GM12878 (cell line): Measurements from ENCODE around the gene RRP12. TPM values are rescaled to one million over a fixed set of nuclear protein-coding genes. Genes with fewer than 3 reads are reported as not detected.

Source experiments
- ATAC-seq: fragments of 200-7000 bp; cut with Tn5 transposase; 3 replicates; pipeline ENCODE4 v1.9.1; 2020; ENCODE audit warnings: mild to moderate bottlenecking, moderate library complexity
- BruUV-seq: library from RNA; stranded (reverse); fragments of 400-500 nt; replicated peaks from 2 replicates; lab custom pipeline; 2021; lab: Mats Ljungman, UMichigan
- CTCF ChIA-PET: fragments of 300-600 bp; sonication (Branson Sonifier 250); formaldehyde crosslinking; extraction: SDS; loops from one replicate; lab custom pipeline; 2021; ENCODE audit warnings: inconsistent platforms; lab: Yijun Ruan, JAX
- POLR2A ChIA-PET: fragments of 350-600 bp; formaldehyde crosslinking; extraction: SDS; loops from one replicate; lab custom pipeline; 2021; ENCODE audit warnings: inconsistent platforms; lab: Charles Lee
- RAD21 ChIA-PET: fragments of 300-600 bp; sonication (Branson Sonifier 250); formaldehyde crosslinking; loops from one replicate; lab custom pipeline; 2023; ENCODE audit warnings: antibody characterized with exemption; ENCODE audit not compliant: unreplicated experiment; lab: Charles Lee
- SMC1A ChIA-PET: fragments of 300-600 bp; sonication (Branson Sonifier 250); formaldehyde crosslinking; loops from one replicate; lab custom pipeline; 2023; ENCODE audit not compliant: unreplicated experiment, uncharacterized antibody; lab: Charles Lee
- DNase-seq: peaks from one replicate; pipeline ENCODE4 v3.0.0-alpha.2; 2011; ENCODE audit warnings: low read depth, low spot score
- FAIRE-seq: peaks from 3 replicates; lab custom pipeline; 2011; peaks lifted over from hg19 to GRCh38; lab: Jason Lieb, UNC
- H2AFZ ChIP-seq: 2 replicates; pipeline ENCODE4 v1.6.0; 2011; ENCODE audit warnings: low read depth, low read length, control low read depth; ENCODE audit not compliant: control insufficient read depth
- H3K27ac ChIP-seq: 2 replicates; pipeline ENCODE4 v1.5.1; 2011; ENCODE audit warnings: control low read depth; ENCODE audit not compliant: control insufficient read depth, insufficient read depth
- H3K27me3 ChIP-seq, 2 experiments: replicated peaks in 1 of 2; 2 replicates each; pipeline versions ENCODE4 v1.6.0 to v1.6.1; 2011; ENCODE audit warnings: low read length in 1 of 2; ENCODE audit not compliant: control insufficient read depth in 2 of 2, insufficient read depth in 2 of 2
- H3K36me3 ChIP-seq, 2 experiments: 2 replicates each; pipeline ENCODE4 v1.5.1; 2011; ENCODE audit warnings: low read length in 1 of 2; ENCODE audit not compliant: control insufficient read depth in 2 of 2, insufficient read depth in 2 of 2
- H3K4me1 ChIP-seq: 2 replicates; pipeline ENCODE4 v1.6.1; 2011; ENCODE audit warnings: mild to moderate bottlenecking, low read length, moderate library complexity, mixed read lengths; ENCODE audit not compliant: control insufficient read depth, insufficient read depth
- H3K4me2 ChIP-seq: 2 replicates; pipeline ENCODE4 v1.6.0; 2011; ENCODE audit warnings: control low read depth; ENCODE audit not compliant: control insufficient read depth, insufficient read depth
- H3K4me3 ChIP-seq: fragments of 200-600 bp; sonication (generic); 2 replicates; pipeline ENCODE4 v1.5.1; 2016
- H3K79me2 ChIP-seq: 2 replicates; pipeline ENCODE4 v1.6.0; 2011; ENCODE audit warnings: low read length; ENCODE audit not compliant: control insufficient read depth, insufficient read depth
- H3K9ac ChIP-seq: 2 replicates; pipeline ENCODE4 v1.8.0; 2011; ENCODE audit warnings: low read length, control low read depth, mixed read lengths; ENCODE audit not compliant: control insufficient read depth, insufficient read depth
- H3K9me3 ChIP-seq: replicated peaks from 3 replicates; pipeline ENCODE4 v1.5.1; 2011; ENCODE audit warnings: mild to moderate bottlenecking, low read length; ENCODE audit not compliant: control insufficient read depth, insufficient read depth
- H4K20me1 ChIP-seq: 2 replicates; pipeline ENCODE4 v1.6.0; 2011; ENCODE audit not compliant: control insufficient read depth, insufficient read depth
- CBFB ChIP-seq: IDR thresholded peaks from 2 replicates; pipeline ENCODE4 v1.6.1; 2016; ENCODE audit warnings: antibody characterized with exemption, low read depth
- CHD2 ChIP-seq: IDR thresholded peaks from 2 replicates; pipeline ENCODE4 v1.6.1; 2011; ENCODE audit warnings: low read depth, low read length, improper control_type of control experiment, borderline replicate concordance
- DPF2 ChIP-seq: fragments of 450-650 bp; IDR thresholded peaks from 2 replicates; pipeline ENCODE4 v1.6.1; 2017; ENCODE audit warnings: mild to moderate bottlenecking
- EZH2 ChIP-seq: IDR thresholded peaks from 2 replicates; pipeline ENCODE4 v1.6.1; 2012; ENCODE audit warnings: low read depth, mild to moderate bottlenecking, control low read depth, inconsistent platforms, low read length, borderline replicate concordance; ENCODE audit not compliant: control insufficient read depth
- IKZF1 ChIP-seq: fragments of 450-650 bp; conservative IDR thresholded peaks from 2 replicates; pipeline ENCODE4 v1.6.1; 2017; ENCODE audit warnings: antibody characterized with exemption, mild to moderate bottlenecking
- NRF1 ChIP-seq: conservative IDR thresholded peaks from 2 replicates; pipeline ENCODE4 v1.6.1; 2011; ENCODE audit warnings: mild to moderate bottlenecking, low read depth, low read length, improper control_type of control experiment
- RUNX3 ChIP-seq: IDR thresholded peaks from 2 replicates; pipeline ENCODE4 v1.6.1; 2012; ENCODE audit warnings: low read length, inconsistent platforms
- SMC3 ChIP-seq: IDR thresholded peaks from 2 replicates; pipeline ENCODE4 v1.6.1; 2011; ENCODE audit warnings: low read length, improper control_type of control experiment, borderline replicate concordance
- SUPT20H ChIP-seq: IDR thresholded peaks from 2 replicates; pipeline ENCODE4 v1.6.1; 2011; ENCODE audit warnings: low read depth, mild to moderate bottlenecking, low read length, moderate library complexity, borderline replicate concordance; ENCODE audit not compliant: control insufficient read depth
- TAF1 ChIP-seq: IDR thresholded peaks from 2 replicates; pipeline ENCODE4 v1.6.1; 2011; ENCODE audit warnings: mild to moderate bottlenecking, low read depth, low read length, borderline replicate concordance
- ZBED1 ChIP-seq: IDR thresholded peaks from 2 replicates; pipeline ENCODE4 v1.6.1; 2016; ENCODE audit warnings: borderline replicate concordance
- ZNF24 ChIP-seq: fragments of 450-650 bp; IDR thresholded peaks from 2 replicates; pipeline ENCODE4 v1.6.1; 2017; ENCODE audit warnings: antibody characterized with exemption, mild to moderate bottlenecking
- ZNF384 ChIP-seq: IDR thresholded peaks from 2 replicates; pipeline ENCODE4 v1.6.1; 2012; ENCODE audit warnings: low read depth, mild to moderate bottlenecking, low read length, improper control_type of control experiment, borderline replicate concordance
- WGBS: methylation state at CpG from one replicate; pipeline ENCODE4 v1.1.6; 2016; ENCODE audit warnings: low lambda C conversion rate; ENCODE audit not compliant: insufficient replicate concordance, insufficient coverage; ENCODE audit errors: missing lambda C conversion rate; 5-methylcytosine and 5-hydroxymethylcytosine counted together
- in situ Hi-C: fragments of 300-500 bp; cut with MboI; formaldehyde crosslinking; loops from 9 replicates; pipeline ENCODE4 v1.14.3; 2018; ENCODE audit warnings: mixed read lengths
- intact Hi-C: fragments of 100-400 bp; cut with micrococcal nuclease; formaldehyde crosslinking; loops from one replicate; pipeline ENCODE4 v1.14.2; 2022; ENCODE audit not compliant: unreplicated experiment
- polyA plus RNA-seq, 11 experiments: library from polyadenylated mRNA; depleted of rRNA in 4 of 11; unstranded in 6 of 11; stranded (reverse) in 5 of 11; fragments of >200 nt; fragmentation: Nextera tagmentation in 4 of 11; fragmentation: Illumina TruSeq in 1 of 11; extraction: Ambion mirVana in 4 of 11; extraction: Trizol in 1 of 11; gene quantifications; 1 replicate in 1 of 11; 2 replicates in 10 of 11; pipeline versions ENCODE4 v1.2.1 to v1.2.3, GENCODE V29; 2011 to 2016; ENCODE audit warnings: inconsistent platforms in 2 of 11, missing spikeins in 2 of 11, low read depth in 1 of 11
- total RNA-seq, 4 experiments: library from RNA; depleted of rRNA in 3 of 4; stranded (reverse); fragments of >200 nt in 3 of 4; fragmentation: Illumina TruSeq in 1 of 4; extraction: Trizol in 1 of 4; gene quantifications; 2 replicates each; pipeline versions ENCODE4 v1.2.1 to v1.2.3, GENCODE V29; 2013 to 2021
- TF ChIP-seq, protein P1 (sequence below): fragments of 450-650 bp; formaldehyde crosslinking; IDR thresholded peaks from 2 replicates; pipeline ENCODE4 v1.5.0; 2022; ENCODE audit warnings: mild to moderate bottlenecking, missing genetic modification characterization
- TF ChIP-seq, protein P2 (sequence below): IDR thresholded peaks from 2 replicates; pipeline ENCODE4 v1.6.1; 2011; ENCODE audit warnings: low read depth, mild to moderate bottlenecking, low read length, moderate library complexity, borderline replicate concordance; ENCODE audit errors: extremely low read depth
- TF ChIP-seq, protein P3 (sequence below): IDR thresholded peaks from 2 replicates; pipeline ENCODE4 v1.6.1; 2011; ENCODE audit warnings: low read depth, low read length, improper control_type of control experiment, borderline replicate concordance

Gene RRP12
- total and polyA plus RNA-seq, 10 of the 15 experiments (the other 5 are each of a cell fraction or from before 2014, with no cell fraction given) = 5.3 to 48.7 (median 16.8) TPM

DNA sequence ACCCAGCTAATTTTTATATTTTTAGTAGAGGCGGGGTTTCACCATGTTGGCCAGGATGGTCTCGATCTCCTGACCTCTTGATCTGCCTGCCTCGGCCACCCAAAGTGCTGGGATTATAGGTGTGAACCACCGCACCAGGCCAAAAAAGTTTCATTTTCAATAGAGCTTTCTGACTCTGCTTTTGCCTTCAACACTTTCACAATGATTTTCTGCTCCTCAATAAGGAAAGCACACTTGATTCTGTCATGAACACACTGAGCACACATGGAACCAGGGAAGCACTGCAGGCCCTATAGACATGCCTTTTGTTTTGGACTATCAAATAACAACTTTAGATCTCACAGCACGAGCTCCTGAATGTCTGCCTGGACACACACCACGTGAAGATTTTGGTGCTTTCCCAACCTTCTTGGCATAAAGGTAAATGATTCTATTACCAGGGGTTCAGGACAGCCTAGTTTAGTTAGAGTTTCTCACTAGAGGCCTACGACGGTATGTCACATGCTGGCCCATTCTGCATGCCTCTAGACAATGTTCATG is 8.0 kb downstream of the RRP12 start (continued):
- TF ChIP-seq, protein P1, sequence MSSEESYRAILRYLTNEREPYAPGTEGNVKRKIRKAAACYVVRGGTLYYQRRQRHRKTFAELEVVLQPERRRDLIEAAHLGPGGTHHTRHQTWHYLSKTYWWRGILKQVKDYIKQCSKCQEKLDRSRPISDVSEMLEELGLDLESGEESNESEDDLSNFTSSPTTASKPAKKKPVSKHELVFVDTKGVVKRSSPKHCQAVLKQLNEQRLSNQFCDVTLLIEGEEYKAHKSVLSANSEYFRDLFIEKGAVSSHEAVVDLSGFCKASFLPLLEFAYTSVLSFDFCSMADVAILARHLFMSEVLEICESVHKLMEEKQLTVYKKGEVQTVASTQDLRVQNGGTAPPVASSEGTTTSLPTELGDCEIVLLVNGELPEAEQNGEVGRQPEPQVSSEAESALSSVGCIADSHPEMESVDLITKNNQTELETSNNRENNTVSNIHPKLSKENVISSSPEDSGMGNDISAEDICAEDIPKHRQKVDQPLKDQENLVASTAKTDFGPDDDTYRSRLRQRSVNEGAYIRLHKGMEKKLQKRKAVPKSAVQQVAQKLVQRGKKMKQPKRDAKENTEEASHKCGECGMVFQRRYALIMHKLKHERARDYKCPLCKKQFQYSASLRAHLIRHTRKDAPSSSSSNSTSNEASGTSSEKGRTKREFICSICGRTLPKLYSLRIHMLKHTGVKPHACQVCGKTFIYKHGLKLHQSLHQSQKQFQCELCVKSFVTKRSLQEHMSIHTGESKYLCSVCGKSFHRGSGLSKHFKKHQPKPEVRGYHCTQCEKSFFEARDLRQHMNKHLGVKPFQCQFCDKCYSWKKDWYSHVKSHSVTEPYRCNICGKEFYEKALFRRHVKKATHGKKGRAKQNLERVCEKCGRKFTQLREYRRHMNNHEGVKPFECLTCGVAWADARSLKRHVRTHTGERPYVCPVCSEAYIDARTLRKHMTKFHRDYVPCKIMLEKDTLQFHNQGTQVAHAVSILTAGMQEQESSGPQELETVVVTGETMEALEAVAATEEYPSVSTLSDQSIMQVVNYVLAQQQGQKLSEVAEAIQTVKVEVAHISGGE (CRISPR knock-in tag) = no peak
- TF ChIP-seq CHD2 = no peak
- TF ChIP-seq DPF2 = no peak

DNA sequence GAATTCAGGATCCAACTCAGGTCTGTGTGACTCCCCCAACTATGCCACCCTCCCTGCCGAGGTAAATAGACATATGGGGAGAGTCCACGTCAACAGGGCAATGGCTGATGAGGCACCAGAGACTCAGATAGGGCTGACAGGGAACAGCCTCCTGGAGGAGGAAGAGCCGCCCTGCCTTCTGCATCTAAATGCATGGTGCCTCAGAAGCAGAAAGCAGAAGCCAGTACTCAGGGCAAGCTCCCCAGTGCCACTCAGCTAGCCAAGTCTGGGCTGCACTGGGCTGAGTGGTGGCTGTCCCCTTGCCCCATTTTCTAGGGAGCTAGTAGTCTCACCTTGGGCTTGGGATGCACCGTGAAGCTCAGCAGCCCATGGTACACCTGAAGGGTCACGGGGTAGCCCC is 11.0 kb downstream of the RRP12 start:
- ChIA-PET RAD21 (no interaction called here), SMC1A (no interaction called here), CTCF (interaction anchor here (2.2 kb wide), 1 partner anchor 12 kb away, joined by 7 read pairs; the partner anchor contains the start of gene RRP12), POLR2A (no interaction called here)
- no TSS peak for BruUV-seq
- Histone ChIP-seq H3K4me2 (no peak overlapping the region), H2AFZ (no peak overlapping the region), H3K4me1 (no peaks in the 10 kb centered on the region), H3K9ac (no peak overlapping the region), H3K79me2 (no peaks in the 10 kb centered on the region), H3K27ac (no peak overlapping the region), H4K20me1 (no peaks in the 10 kb centered on the region), H3K27me3 (no peaks in the 10 kb centered on the region), H3K36me3 (peaks cover 6 to 21% of the 10 kb centered on the region in 2 experiments), H3K4me3 (no peak overlapping the region), H3K9me3 (no peaks in the 10 kb centered on the region)
- 100% methylated on average over 5 of the region's 5 CpGs for WGBS
- DNase-seq = no peak
- intact Hi-C loops (no loop called here), in situ Hi-C loops (no loop called here)
- FAIRE-seq = no peak
- no peak for ATAC-seq
- TF ChIP-seq, protein P2, sequence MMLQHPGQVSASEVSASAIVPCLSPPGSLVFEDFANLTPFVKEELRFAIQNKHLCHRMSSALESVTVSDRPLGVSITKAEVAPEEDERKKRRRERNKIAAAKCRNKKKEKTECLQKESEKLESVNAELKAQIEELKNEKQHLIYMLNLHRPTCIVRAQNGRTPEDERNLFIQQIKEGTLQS = no peak
- TF ChIP-seq RUNX3 (no peak), SUPT20H (no peak), ZBED1 (no peak), NRF1 (no peak), TAF1 (no peak), ZNF24 (no peak), CHD2 (no peak), EZH2 (no peak), IKZF1 (no peak), ZNF384 (no peak), CBFB (no peak), SMC3 (no peak)
- TF ChIP-seq, protein P3, sequence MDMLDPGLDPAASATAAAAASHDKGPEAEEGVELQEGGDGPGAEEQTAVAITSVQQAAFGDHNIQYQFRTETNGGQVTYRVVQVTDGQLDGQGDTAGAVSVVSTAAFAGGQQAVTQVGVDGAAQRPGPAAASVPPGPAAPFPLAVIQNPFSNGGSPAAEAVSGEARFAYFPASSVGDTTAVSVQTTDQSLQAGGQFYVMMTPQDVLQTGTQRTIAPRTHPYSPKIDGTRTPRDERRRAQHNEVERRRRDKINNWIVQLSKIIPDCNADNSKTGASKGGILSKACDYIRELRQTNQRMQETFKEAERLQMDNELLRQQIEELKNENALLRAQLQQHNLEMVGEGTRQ = no peak
